Cardiac muscle cell (in vitro differentiated cells and primary cell): Measurements from ENCODE around the gene ELOA. TPM values are rescaled to one million over a fixed set of nuclear protein-coding genes. Genes with fewer than 3 reads are reported as not detected.
"Not testable (repeated sequence)": the region's sequence is repeated elsewhere in the genome, so short reads cannot be mapped to it uniquely, and the experiment has no call there.

ENCODE experiments used
- DNase-seq, 2 donors: peaks; one replicate each; pipeline versions ENCODE4 v3.0.0 to v3.0.0-alpha.2; 2010 to 2017; ENCODE audit warnings: low read depth in 1 of 2, low spot score in 1 of 2
- H3K27ac ChIP-seq: fragments of 200-600 bp; sonication (generic); 2 replicates; pipeline ENCODE4 v1.5.1; 2016
- H3K27me3 ChIP-seq: fragments of 200-600 bp; sonication (generic); 2 replicates; pipeline ENCODE4 v1.6.0; 2016; ENCODE audit warnings: control low read depth
- H3K36me3 ChIP-seq: fragments of 200-600 bp; sonication (generic); 2 replicates; pipeline ENCODE4 v1.5.1; 2016; ENCODE audit warnings: control low read depth
- H3K4me1 ChIP-seq: fragments of 200-600 bp; sonication (generic); 2 replicates; pipeline ENCODE4 v1.8.1; 2017; ENCODE audit warnings: low read depth, mild to moderate bottlenecking, mixed run types
- H3K4me3 ChIP-seq: fragments of 200-600 bp; sonication (generic); 2 replicates; pipeline ENCODE4 v1.5.1; 2016; ENCODE audit warnings: mild to moderate bottlenecking
- H3K9me3 ChIP-seq: fragments of 200-600 bp; sonication (generic); 2 replicates; pipeline ENCODE4 v1.5.1; 2017; ENCODE audit warnings: low read depth, mild to moderate bottlenecking, control low read depth
- CTCF ChIP-seq: IDR thresholded peaks from 2 replicates; pipeline ENCODE4 v1.5.1; 2012; ENCODE audit warnings: low read depth, mild to moderate bottlenecking, low read length
- polyA plus RNA-seq: library from polyadenylated mRNA; unstranded; fragments of >200 nt; fragmentation: Nextera tagmentation; extraction: Ambion mirVana; gene quantifications from 2 replicates; pipeline ENCODE4 v1.2.1, GENCODE V29; 2016
- total RNA-seq: library from RNA; depleted of rRNA; stranded (reverse); fragments of >200 nt; gene quantifications from 2 replicates; pipeline ENCODE4 v1.2.3, GENCODE V29; 2016

The ELOA gene
- total and polyA plus RNA-seq, 2 experiments from 2014 or later, result 34.8 to 42.1 TPM

- H3K36me3 ChIP-seq, result no peaks in the 10 kb centered on the region
- no peak overlapping the region for H3K27ac ChIP-seq
- DNase-seq, result peak in 1 of 2 donors; percentile 12
- no peaks in the 10 kb centered on the region for H3K27me3 ChIP-seq
- no peaks in the 10 kb centered on the region for H3K9me3 ChIP-seq
- no peaks in the 10 kb centered on the region for H3K4me1 ChIP-seq
- no peak overlapping the region for H3K4me3 ChIP-seq
- TF ChIP-seq CTCF, result no peak
Observed at GRCh38 chr1:23726686-23727085, 16.6 kb upstream of the ELOA start.

- Histone ChIP-seq H3K27ac (no peak overlapping the region), H3K4me3 (no peak overlapping the region), H3K4me1 (no peaks in the 10 kb centered on the region), H3K27me3 (no peaks in the 10 kb centered on the region), H3K9me3 (no peaks in the 10 kb centered on the region), H3K36me3 (no peaks in the 10 kb centered on the region)
- peak in 1 of 2 donors; percentile 97 for DNase-seq
- TF ChIP-seq CTCF, result no peak
Observed at GRCh38 chr1:23727362-23727811, 15.9 kb upstream of the ELOA start.

- H3K4me3 ChIP-seq, result no peak overlapping the region
- H3K4me1 ChIP-seq, result peaks cover 2% of the 10 kb centered on the region
- no peaks in the 10 kb centered on the region for H3K36me3 ChIP-seq
- H3K9me3 ChIP-seq, result no peaks in the 10 kb centered on the region
- peak in 1 of 2 donors; percentile 33 for DNase-seq
- H3K27me3 ChIP-seq, result no peaks in the 10 kb centered on the region
- no peak for TF ChIP-seq CTCF
- no peak overlapping the region for H3K27ac ChIP-seq
Observed at GRCh38 chr1:23732363-23733224, 10.7 kb upstream of the ELOA start.

GRCh38 chr1:23733281-23733680 is 10.0 kb upstream of the ELOA start:
- DNase-seq, H3K27me3 ChIP-seq, H3K36me3 ChIP-seq, H3K9me3 ChIP-seq, H3K27ac ChIP-seq, H3K4me3 ChIP-seq, H3K4me1 ChIP-seq: not testable (repeated sequence)

GRCh38 chr1:23736437-23737134 is 6.7 kb upstream of the ELOA start:
- no peak overlapping the region for H3K4me3 ChIP-seq
- H3K27me3 ChIP-seq, result no peaks in the 10 kb centered on the region
- no peak overlapping the region for H3K27ac ChIP-seq
- H3K9me3 ChIP-seq, result no peaks in the 10 kb centered on the region
- peaks cover 2% of the 10 kb centered on the region for H3K4me1 ChIP-seq
- DNase-seq, result no peak
- H3K36me3 ChIP-seq, result no peaks in the 10 kb centered on the region
- TF ChIP-seq CTCF, result no peak

GRCh38 chr1:23741609-23742008 is 1.7 kb upstream of the ELOA start:
- H3K4me1 ChIP-seq, result peaks cover 13% of the 10 kb centered on the region
- no peaks in the 10 kb centered on the region for H3K36me3 ChIP-seq
- no peak overlapping the region for H3K27ac ChIP-seq
- H3K9me3 ChIP-seq, result no peaks in the 10 kb centered on the region
- DNase-seq, result no peak
- H3K4me3 ChIP-seq, result no peak overlapping the region
- no peak for TF ChIP-seq CTCF
- no peaks in the 10 kb centered on the region for H3K27me3 ChIP-seq
